Activated T-cell treated with anti-CD3 and anti-CD28 coated beads, Interleukin-2, amount 50 U/mL, for 72 hours (primary cell): ENCODE results near the gene GJA4. TPM values are rescaled to one million over a fixed set of nuclear protein-coding genes. Genes with fewer than 3 reads are reported as not detected.
"Not testable (repeated sequence)": the region's sequence is repeated elsewhere in the genome, so short reads cannot be mapped to it uniquely, and the experiment has no call there.

Experiments used
- ATAC-seq, 2 donors: fragments of 150-1000 bp; cut with Tn5 transposase; replicated peaks in 1 of 2; 2 replicates each; pipeline ENCODE4 v1.10.0; 2021; ENCODE audit warnings: moderate library complexity in 2 of 2, mild to moderate bottlenecking in 1 of 2
- DNase-seq, 2 donors: peaks; one replicate each; pipeline ENCODE4 v3.0.0; 2021 to 2022; ENCODE audit warnings: mixed read lengths in 1 of 2
- H3K27ac Mint-ChIP-seq: one replicate; pipeline ENCODE4 v1.8.0; 2022; ENCODE audit warnings: mild to moderate bottlenecking, moderate library complexity, mixed read lengths
- H3K27me3 Mint-ChIP-seq: one replicate; pipeline ENCODE4 v1.8.0; 2022; ENCODE audit warnings: low read depth, mixed read lengths
- H3K36me3 Mint-ChIP-seq, 2 donors: one replicate each; pipeline ENCODE4 v1.8.0; 2022; ENCODE audit warnings: mixed read lengths in 2 of 2, mild to moderate bottlenecking in 1 of 2; ENCODE audit not compliant: insufficient read depth in 2 of 2
- H3K4me1 Mint-ChIP-seq: one replicate; pipeline ENCODE4 v1.8.0; 2022; ENCODE audit warnings: low read depth, mixed read lengths
- H3K4me3 Mint-ChIP-seq, 2 donors: one replicate each; pipeline ENCODE4 v1.8.0; 2022; ENCODE audit warnings: mild to moderate bottlenecking in 2 of 2, mixed read lengths in 2 of 2, moderate library complexity in 2 of 2
- H3K9me3 Mint-ChIP-seq, 2 donors: one replicate each; pipeline ENCODE4 v1.8.0; 2022; ENCODE audit warnings: mixed read lengths in 2 of 2
- total RNA-seq, 2 donors: library from RNA; stranded (reverse); gene quantifications; one replicate each; pipeline ENCODE4 v1.2.3, GENCODE V29; 2022

The GJA4 gene
- total RNA-seq, 2 donors from 2014 or later: 0.17 to 0.44 TPM

DNA sequence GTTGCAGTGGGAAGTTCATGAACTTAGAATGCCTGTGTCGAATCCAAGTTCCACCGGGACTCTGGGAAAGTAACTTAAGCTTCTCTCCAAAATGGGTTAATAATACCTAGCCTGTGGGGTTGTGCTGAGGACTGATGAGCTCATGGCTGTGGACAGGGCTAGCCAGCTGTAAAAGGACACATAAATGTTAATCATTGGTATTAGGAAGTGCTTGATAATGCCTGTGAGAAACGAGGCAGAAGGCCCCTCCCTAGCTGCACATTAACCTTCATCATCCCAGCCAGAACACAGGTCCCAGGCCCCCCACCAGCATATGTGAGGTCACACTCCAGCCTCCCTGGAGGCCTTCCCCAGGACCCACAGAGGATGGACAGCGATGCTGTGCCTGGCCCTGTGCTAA, 34.0 kb upstream of the GJA4 start:
- Mint-ChIP-seq H3K4me3 (no peak overlapping the region), H3K9me3 (no peaks in the 10 kb centered on the region), H3K27ac (no peak overlapping the region), H3K4me1 (no peaks in the 10 kb centered on the region), H3K36me3 (no peaks in the 10 kb centered on the region), H3K27me3 (peaks cover 9% of the 10 kb centered on the region)
- DNase-seq (no peak), ATAC-seq (no peak)

DNA sequence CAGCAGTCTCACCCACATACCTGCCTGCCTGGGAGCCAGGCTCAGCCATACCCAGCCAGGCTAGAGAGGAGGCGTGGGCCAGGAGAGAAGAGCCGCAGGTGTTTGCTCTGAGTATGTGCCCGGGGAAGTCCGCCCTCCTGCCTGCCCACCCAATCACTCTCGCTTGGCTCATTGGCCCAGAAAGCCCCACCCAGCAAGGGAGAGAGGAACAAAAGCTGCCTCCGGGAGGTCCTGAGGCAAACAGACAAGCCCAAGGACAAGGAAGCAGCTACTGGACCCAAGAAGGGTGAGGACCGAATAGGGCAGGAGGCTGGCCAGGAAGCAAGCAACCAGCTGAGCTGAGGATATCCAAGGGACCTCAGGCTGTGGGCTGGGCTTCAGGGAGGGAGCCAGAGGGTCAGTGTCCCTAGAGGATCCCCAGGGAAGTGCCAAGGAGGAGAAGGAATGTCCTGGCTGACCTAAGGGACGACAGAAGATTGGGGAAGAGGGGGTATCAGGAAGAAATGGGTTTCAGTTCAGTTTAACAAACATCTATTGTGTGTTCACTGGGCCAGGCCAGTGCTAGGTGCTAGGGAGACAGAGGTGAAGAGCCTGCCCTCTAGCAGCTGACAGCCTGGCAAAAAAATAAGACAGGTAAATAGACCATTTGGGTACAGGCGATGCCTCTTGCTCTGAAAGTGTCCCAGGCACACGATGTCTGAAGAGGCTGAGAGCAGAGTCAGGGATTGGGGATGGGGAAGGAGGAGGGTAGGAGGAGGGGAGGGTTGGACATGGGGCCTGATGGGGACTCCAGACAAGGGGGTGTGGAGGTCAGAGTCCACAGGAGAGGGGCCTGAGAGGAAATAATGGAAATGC, 33.1 kb upstream of the GJA4 start, which contains the start of gene GJB4:
TSS of gene GJB4 (plus strand) at position 238 of the 855 bp plus-strand sequence. CDS start 1,515 bp downstream, outside the sequence.
- H3K36me3 Mint-ChIP-seq: no peaks in the 10 kb centered on the region
- peaks cover 10% of the 10 kb centered on the region for H3K27me3 Mint-ChIP-seq
- DNase-seq: no peak
- ATAC-seq: no peak
- no peak within 1 kb of the TSS for H3K4me3 Mint-ChIP-seq
- H3K4me1 Mint-ChIP-seq: no peaks in the 10 kb centered on the region
- no peak within 1 kb of the TSS for H3K27ac Mint-ChIP-seq
- no peaks in the 10 kb centered on the region for H3K9me3 Mint-ChIP-seq

DNA sequence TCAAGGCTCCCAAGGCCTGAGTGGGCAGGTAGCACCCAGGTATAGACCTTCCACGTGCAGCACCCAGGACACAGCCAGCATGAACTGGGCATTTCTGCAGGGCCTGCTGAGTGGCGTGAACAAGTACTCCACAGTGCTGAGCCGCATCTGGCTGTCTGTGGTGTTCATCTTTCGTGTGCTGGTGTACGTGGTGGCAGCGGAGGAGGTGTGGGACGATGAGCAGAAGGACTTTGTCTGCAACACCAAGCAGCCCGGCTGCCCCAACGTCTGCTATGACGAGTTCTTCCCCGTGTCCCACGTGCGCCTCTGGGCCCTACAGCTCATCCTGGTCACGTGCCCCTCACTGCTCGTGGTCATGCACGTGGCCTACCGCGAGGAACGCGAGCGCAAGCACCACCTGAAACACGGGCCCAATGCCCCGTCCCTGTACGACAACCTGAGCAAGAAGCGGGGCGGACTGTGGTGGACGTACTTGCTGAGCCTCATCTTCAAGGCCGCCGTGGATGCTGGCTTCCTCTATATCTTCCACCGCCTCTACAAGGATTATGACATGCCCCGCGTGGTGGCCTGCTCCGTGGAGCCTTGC, 31.5 kb upstream of the GJA4 start:
- Mint-ChIP-seq H3K4me3 (no peak overlapping the region), H3K27me3 (peaks cover 10% of the 10 kb centered on the region), H3K27ac (no peak overlapping the region), H3K4me1 (no peaks in the 10 kb centered on the region), H3K9me3 (no peaks in the 10 kb centered on the region), H3K36me3 (no peaks in the 10 kb centered on the region)
- no peak for ATAC-seq
- no peak for DNase-seq

DNA sequence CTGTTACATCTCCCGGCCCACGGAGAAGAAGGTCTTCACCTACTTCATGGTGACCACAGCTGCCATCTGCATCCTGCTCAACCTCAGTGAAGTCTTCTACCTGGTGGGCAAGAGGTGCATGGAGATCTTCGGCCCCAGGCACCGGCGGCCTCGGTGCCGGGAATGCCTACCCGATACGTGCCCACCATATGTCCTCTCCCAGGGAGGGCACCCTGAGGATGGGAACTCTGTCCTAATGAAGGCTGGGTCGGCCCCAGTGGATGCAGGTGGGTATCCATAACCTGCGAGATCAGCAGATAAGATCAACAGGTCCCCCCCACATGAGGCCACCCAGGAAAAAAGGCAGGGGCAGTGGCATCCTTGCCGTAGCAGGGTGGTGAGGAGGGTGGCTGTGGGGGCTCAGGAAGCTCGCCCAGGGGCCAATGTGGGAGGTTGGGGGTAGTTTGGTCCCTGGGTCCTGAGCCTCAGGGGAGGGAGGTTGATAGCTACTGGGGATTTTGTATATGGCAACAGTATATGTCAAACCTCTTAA, 31.0 kb upstream of the GJA4 start:
- H3K27me3 Mint-ChIP-seq: peaks cover 10% of the 10 kb centered on the region
- H3K4me3 Mint-ChIP-seq: no peak overlapping the region
- no peak for ATAC-seq
- H3K4me1 Mint-ChIP-seq: no peaks in the 10 kb centered on the region
- no peaks in the 10 kb centered on the region for H3K36me3 Mint-ChIP-seq
- H3K27ac Mint-ChIP-seq: no peak overlapping the region
- no peaks in the 10 kb centered on the region for H3K9me3 Mint-ChIP-seq
- DNase-seq: no peak

DNA sequence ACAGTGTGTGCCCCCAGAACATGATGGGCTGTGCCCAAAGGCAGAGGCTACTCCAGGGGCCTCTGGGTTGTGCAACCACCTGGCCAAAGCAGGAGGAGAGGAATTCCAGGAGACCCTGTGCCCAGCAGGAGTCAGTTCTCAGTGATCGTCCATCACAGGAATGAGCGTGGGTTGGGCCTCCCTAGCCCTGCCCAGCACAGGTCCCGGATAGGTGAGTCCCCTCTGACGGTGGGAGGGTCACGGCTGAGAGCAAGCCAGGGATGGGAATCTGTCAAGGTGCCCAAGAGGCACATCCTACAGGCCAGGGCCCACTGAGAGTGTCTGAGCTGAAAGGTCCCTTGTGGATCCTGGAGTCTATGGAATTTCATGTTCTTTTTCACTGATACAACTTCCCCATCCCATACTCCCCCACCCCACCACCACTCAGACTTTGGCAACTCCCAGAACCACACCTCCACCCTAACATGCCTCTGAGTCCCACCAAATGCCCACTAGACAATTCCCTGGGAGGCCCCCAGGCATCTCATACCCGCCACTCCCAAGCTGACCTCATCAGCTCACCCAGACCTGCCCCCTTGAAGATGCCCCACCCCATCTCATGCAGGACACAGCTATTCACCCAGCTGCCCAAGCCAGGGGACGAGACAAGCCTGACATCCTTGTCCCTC, 30.2 kb upstream of the GJA4 start:
- ATAC-seq: no peak
- Mint-ChIP-seq H3K4me3 (no peak overlapping the region), H3K27ac (no peak overlapping the region), H3K4me1 (no peaks in the 10 kb centered on the region), H3K36me3 (no peaks in the 10 kb centered on the region), H3K27me3 (peaks cover 10% of the 10 kb centered on the region), H3K9me3 (no peaks in the 10 kb centered on the region)
- DNase-seq: no peak

DNA sequence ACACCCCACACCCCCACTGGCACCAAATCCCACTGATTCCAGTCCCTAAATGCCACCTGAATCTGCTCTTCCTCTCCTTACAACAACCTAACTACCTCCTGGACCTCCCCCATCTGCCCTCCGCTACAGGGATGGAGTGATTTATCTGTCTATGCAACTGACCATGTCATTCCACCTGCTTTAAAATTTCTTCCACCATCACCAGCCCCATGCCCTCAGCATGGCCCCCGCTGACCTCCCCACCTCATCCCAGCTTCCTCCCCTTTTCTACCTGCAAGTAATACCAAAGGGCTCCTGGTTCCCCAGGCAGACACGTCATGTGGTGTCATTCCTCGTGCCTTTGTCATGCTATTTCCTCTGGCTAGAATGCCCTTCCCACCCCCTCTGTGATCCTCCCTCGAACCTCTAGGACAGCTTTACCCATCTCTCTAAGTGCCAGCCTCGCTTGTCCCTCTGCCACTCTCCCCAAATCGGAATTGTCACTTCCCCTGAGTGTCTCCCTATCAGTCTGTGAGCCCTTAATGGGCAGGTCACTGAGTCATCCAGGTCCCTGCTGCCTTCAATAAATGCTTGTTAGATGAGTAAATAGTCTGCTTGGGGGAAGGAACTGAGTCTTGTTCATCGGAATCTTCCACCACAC, 29.5 kb upstream of the GJA4 start:
- H3K27ac Mint-ChIP-seq: no peak overlapping the region
- no peak for ATAC-seq

DNA sequence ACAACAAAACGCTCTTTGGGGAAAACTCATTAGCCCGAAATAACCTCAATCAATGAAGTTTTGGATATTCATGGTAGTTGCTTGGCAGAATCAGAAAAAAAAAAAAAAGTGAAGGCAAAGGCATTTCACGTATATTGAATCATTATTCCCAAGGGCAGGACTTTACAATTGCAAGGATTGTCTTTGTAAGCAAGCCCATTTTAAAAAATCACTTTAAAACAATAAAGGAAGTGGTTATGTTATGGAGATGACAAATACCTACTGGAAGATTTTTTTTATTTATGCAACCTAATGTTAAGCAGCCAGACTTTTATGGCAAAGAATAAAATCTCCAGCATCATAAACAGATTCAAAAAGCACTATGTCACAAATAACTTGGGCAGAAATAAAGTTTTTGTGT, 23.9 kb upstream of the GJA4 start:
- no peak overlapping the region for H3K27ac Mint-ChIP-seq
- no peaks in the 10 kb centered on the region for H3K4me1 Mint-ChIP-seq
- no peaks in the 10 kb centered on the region for H3K36me3 Mint-ChIP-seq
- no peaks in the 10 kb centered on the region for H3K9me3 Mint-ChIP-seq
- peaks cover 7% of the 10 kb centered on the region for H3K27me3 Mint-ChIP-seq
- ATAC-seq: no peak
- no peak for DNase-seq
- no peak overlapping the region for H3K4me3 Mint-ChIP-seq

More for the DNA sequence above, 29.5 kb upstream of the GJA4 start:
- no peaks in the 10 kb centered on the region for H3K4me1 Mint-ChIP-seq
- no peak overlapping the region for H3K4me3 Mint-ChIP-seq
- no peaks in the 10 kb centered on the region for H3K36me3 Mint-ChIP-seq
- no peaks in the 10 kb centered on the region for H3K9me3 Mint-ChIP-seq
- peaks cover 10% of the 10 kb centered on the region for H3K27me3 Mint-ChIP-seq
- DNase-seq: no peak

DNA sequence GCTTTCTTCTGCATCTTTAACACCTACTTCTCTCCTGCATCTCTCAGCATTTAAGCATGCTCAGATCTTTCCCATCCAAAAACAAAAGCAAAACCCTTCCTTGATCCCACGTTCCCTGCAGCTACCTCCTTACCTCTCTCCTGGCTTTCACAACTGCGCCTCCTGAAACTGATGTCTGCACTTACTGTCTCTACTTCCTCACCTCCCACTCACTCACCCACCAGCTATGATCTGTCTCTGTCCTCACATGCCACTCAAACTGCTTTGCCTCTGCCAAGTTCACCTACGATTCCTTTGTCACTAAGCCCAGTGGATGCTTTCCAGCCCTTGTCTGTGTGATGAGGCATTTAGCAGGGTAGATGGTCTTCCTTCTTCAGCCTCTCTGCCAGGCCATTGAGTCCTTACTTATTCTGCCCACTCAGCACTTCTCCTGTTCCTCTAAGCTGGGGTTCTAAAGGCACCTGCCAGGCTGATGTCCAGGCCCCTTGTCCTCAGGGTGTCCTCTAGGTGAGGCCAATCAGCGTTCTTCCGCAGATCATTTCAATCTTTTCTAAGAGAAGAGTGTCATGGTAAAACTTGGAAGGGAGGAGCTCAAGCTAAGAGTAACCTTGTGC, 21.8 kb upstream of the GJA4 start:
- no peaks in the 10 kb centered on the region for H3K9me3 Mint-ChIP-seq
- peaks cover 7% of the 10 kb centered on the region for H3K27me3 Mint-ChIP-seq
- no peak overlapping the region for H3K27ac Mint-ChIP-seq
- DNase-seq (no peak), ATAC-seq (no peak)
- no peaks in the 10 kb centered on the region for H3K36me3 Mint-ChIP-seq
- H3K4me1 Mint-ChIP-seq: no peaks in the 10 kb centered on the region
- H3K4me3 Mint-ChIP-seq: no peak overlapping the region

DNA sequence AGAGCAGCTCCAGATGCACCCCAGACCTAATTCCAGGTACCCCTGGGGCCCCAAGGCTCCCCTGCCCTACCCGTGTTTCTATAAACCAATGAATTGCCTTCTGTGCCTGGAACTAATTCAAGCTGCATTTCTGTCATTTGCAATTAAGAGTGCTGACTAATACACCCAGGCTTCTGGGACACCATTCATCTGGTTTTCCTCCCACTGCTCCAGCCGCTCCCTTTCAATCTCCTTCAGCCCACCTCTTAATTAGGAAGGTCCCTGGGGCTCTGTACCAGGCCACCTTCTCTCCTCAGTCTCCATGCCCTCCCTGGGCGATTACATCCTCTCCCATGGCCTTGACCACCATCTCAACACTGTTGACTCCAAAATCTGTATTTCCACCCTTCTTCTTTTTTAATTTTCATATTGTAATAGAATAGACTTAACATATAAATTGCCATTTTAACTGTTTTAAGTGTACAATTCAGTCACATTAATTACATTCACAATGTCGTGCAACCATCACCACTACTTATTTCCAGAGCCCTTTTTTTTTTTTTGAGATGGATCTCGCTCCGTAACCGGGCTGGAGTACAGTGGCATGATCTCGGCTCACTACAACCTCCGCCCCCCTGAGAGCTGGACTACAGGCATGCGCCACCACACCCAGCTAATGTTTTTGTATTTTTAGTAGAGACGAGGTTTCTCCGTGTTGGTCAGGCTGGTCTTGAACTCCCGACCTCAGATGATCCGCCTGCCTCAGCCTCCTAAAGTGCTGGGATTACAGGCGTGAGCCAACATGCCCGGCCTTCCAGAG, 21.0 kb upstream of the GJA4 start:
- H3K27ac Mint-ChIP-seq: no peak overlapping the region
- H3K36me3 Mint-ChIP-seq: no peaks in the 10 kb centered on the region
- DNase-seq (no peak), ATAC-seq (no peak)
- H3K27me3 Mint-ChIP-seq: peaks cover 7% of the 10 kb centered on the region
- H3K4me1 Mint-ChIP-seq: no peaks in the 10 kb centered on the region
- no peak overlapping the region for H3K4me3 Mint-ChIP-seq
- no peaks in the 10 kb centered on the region for H3K9me3 Mint-ChIP-seq

DNA sequence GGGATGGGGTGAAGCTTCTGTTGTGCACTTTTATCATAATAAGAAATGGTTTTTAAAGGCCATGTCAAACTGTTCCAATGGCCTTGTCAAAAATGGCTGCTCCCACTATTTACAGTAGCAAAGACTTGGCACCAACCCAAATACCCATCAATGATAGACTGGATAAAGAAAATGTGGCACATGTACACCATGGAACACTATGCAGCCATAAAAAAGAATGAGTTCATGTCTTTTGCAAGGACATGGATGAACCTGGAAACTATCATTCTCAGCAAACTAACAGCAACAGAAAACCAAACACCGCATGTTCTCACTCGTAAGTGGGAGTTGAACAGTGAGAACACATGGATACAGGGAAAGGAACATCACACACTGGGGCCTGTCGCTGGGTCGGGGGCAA, 19.7 kb upstream of the GJA4 start:
- not testable (repeated sequence) for DNase-seq, H3K4me3 Mint-ChIP-seq, H3K27ac Mint-ChIP-seq, ATAC-seq, H3K36me3 Mint-ChIP-seq, H3K4me1 Mint-ChIP-seq, H3K9me3 Mint-ChIP-seq
- peaks cover 14% of the 10 kb centered on the region for H3K27me3 Mint-ChIP-seq

DNA sequence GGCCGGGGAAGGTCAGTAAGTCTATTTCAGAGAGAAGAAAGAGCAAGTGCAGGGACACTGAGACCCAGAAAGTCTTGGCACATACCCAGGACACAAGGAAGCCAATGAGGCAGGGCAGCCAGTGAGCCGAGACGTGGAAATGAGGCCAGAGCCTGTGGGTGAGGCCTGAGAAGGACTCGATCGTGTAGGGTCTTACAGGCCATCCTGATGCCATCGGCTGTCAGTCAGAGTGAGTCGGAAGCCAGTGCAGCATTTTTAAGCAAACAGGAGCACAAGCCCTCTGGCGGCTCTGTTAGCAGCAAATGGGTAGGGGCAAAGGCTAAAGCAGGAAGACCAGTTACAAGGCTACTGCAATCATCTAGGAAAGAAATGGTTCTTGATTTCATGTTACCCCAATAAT, 17.8 kb upstream of the GJA4 start:
- no peak for ATAC-seq
- Mint-ChIP-seq H3K27ac (no peak overlapping the region), H3K27me3 (peaks cover 29% of the 10 kb centered on the region), H3K36me3 (no peaks in the 10 kb centered on the region), H3K4me1 (no peaks in the 10 kb centered on the region), H3K4me3 (no peak overlapping the region), H3K9me3 (no peaks in the 10 kb centered on the region)
- no peak for DNase-seq

DNA sequence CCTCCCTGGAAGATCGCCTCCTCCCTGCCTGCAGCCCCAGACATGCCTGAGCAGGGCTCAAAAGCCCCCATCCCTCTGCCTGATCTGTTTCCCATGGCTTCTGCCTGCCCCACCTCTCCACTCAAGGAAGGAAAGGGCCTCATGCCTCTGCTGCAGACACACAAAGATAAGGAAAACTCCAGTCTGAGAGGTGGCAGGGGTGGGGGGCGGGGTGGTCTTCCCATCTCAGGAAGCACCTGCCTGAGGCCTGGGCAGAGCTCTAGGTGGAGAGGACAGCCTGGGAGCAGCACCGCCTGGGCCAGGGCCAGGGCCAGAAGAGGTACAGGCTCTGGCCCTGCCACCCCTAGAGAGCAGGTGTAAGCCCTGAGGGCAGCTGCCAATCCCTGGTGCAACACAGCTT, 15.9 kb upstream of the GJA4 start:
- no peak overlapping the region for H3K27ac Mint-ChIP-seq
- H3K9me3 Mint-ChIP-seq: no peaks in the 10 kb centered on the region
- H3K27me3 Mint-ChIP-seq: peaks cover 31% of the 10 kb centered on the region
- DNase-seq (no peak), ATAC-seq (peak in 1 of 2 donors; percentile 22)
- no peak overlapping the region for H3K4me3 Mint-ChIP-seq
- peaks cover under 1% of the 10 kb centered on the region for H3K4me1 Mint-ChIP-seq
- no peaks in the 10 kb centered on the region for H3K36me3 Mint-ChIP-seq
